NCI-H2227 (cell line): ENCODE results near the gene DOP1A.

Experiments
- DNase-seq: peaks from one replicate; lab custom pipeline; 2025; ENCODE audit not compliant: unreplicated experiment; lab: John Stamatoyannopoulos, UW

Gene DOP1A

DNA sequence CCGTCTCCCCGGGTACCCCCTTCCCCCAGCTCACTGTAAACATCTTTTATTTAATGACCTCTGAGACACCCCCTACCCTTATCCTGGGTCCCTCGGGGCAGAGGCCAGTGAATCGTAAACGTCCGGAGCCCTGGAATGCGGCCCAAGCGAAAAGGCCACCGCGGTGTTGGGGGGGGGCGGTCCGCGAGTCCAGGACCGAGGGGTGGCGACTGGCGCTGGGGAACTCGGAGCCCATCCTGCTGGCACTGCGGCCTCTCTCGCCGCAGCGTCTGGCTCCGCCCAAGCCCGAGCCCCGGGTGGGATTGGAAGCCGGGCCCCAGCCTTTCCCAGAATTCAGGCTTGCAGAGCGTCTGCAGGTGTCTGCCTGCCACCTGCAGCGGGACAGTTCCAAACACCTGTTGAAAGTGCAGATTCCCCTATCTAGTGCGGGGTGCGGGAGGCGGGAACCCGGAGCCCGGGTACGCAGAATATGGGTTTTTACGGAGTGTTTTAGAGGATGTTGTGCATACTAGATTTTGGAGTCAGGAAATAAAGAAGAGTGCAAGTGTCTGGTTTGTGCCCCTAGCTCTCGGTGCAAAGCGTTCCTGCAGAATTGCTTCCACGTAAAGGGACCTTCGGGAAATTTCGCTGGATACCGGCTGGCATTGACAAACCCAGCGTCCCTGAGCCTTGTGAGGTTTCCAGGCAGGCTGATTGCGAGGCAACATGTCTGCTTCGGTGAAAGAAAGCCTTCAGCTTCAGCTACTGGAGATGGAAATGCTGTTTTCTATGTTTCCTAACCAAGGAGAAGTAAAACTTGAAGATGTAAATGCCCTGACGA, 126.5 kb downstream of the DOP1A start:
- DNase-seq: peak; percentile 55

DNA sequence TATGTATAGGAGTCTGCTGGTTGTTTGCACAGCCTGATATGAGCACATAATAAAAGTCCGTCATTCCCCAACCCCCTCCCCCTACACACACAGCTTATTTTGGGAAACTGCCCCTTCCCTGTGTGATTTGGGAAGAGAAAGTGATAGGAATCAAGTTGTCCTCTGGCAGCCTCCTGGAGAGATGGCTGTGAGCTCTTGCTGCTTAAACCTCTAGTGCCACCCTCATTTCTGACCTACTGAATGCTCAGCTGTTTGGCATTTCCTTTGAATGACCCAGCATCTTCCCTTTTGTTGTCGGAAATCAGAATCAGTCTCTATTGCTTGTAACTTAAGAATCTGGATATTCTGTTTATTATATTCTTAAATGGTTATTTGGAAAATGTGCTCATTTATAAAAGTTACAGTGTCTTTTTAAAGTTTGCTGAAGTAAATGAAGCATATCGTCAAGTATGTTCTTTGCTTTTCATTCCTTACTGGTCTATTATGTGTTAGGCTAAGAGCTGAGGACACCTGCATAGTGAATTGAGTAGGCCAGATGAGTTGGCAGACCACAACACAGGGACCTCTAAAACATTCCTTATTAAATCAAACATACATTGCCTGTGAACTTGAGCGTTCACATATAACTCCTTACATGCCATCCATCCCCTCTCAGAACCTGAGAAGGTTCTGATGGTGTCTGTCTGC, 131.2 kb downstream of the DOP1A start:
- no peak for DNase-seq

DNA sequence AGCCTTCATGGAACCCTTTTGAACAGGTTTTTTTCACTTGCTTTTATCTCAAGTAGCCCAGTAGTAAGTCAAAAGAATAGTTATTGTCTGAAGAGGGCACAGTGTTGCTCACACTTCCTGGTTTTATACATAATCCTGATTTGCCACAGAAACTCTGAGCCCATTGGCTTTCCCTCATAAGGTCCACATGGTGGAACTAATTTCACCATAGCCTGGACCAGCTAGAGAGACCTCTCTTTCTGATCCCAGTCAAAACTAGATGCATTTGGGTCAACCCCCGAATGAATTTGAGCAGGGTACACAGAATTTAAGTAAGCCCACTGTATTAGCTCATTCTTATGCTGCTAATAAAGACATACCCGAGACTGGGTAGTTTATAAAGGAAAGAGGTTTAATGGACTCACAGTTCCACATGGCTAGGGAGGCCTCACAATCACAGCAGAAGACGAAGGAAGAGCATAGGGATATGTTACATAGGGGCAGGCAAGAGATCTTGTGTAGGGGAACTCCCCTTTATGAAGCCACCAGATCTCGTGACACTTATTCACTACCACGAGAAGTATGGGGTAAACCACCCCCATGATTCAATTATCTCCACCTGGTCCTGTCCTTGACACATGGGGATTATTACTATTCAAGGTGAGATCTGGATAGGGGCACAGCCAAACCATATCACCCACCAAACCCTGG, 131.8 kb downstream of the DOP1A start:
- DNase-seq: no peak

DNA sequence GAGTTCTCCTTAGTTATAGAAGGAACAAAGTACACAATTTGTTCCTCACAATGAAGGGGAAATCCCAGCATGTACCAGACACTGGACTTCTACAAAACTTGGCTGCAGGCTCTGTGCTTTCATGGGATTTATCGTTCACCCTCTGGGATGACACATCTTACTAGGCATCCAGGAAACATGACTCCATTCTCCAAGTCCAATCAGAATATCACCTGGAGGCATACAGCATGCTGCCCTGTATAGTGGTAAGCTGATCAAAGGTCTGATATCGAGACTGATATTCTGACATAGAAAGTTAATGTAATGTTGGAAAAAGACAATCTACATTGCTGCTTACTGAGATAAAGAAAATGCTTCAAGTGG, 132.4 kb downstream of the DOP1A start:
- no peak for DNase-seq

DNA sequence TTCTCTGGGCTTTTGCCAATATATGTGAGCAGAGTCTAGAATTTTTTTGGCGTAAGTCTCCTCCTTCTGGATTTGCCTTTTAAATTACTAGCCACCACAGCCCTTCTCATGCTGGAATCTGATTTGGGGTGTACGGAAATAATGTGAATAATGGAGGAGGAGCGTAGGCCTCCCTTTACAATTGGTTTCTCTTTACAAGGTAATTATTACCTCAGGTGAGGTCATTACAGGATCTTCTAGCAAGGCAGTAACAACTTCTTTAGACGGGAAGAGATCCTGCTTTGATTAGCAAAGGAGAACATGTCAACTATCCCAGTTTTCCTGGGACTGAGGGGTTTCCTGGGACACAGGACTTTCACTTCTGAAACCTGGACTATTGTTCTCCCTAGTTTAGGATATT, 134.6 kb downstream of the DOP1A start:
- no peak for DNase-seq

DNA sequence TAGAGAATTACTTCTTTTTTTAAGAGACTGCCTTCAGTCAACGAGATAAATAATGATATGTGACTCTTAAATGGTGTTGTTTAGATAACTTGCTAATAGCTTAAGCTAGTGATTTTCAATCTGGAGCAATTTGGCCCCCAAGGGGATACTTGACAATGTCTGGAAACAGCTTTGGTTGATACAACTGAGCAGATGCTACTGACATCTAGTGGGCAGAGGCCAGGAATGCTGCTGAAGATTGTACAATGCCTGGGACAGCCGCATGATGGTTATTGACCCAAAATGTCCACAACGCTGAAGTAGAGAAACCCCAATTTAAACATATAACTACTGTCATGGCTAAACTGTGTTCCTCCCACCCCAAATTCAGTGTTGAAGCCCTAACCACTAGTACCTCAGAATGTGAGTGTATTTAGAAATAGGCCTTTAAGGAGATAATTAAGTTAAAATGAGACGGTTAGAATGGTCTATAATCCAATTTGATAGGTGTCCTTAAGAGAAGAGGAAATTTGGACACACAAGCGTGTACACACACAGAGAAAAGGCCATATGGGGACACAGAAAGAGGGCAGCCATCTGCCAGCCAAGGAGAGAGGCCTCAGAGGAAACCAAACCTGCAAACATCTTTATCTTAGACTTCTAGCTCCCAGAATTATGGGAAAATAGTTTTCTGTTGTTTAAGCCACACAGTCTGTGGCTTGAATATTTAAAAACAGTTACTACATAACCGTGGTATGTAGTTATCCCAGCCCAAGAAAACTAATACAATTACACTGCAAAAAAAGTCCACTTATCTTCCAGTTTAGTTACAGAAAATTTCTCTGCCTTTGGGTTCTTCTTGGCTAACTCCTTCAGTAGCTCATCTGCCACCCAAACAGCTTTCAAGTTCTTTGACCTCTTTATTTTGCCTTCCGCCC, 147.9 kb downstream of the DOP1A start:
- DNase-seq: peak; percentile 67

DNA sequence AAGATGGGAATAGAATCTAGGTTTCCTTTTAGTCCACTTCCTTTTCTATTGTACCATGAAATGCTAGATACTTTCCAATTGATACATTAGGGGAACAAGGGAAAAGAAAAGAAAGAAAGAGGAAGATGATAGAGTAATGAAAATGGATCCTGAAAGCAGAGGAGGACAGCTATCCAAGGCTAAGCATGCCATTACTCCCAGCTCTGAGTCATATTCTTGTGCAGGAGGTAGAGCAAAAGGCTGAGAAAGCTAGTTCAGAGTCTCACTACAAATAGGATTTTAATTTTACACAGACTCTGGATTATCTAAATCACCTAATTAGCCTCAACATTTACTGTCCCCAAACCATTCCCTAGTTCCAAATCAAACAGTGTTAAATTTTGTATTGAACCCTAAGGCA, 149.3 kb downstream of the DOP1A start:
- DNase-seq: no peak
